ENCODE measurements around the gene NIN.

NIN gene

DNA sequence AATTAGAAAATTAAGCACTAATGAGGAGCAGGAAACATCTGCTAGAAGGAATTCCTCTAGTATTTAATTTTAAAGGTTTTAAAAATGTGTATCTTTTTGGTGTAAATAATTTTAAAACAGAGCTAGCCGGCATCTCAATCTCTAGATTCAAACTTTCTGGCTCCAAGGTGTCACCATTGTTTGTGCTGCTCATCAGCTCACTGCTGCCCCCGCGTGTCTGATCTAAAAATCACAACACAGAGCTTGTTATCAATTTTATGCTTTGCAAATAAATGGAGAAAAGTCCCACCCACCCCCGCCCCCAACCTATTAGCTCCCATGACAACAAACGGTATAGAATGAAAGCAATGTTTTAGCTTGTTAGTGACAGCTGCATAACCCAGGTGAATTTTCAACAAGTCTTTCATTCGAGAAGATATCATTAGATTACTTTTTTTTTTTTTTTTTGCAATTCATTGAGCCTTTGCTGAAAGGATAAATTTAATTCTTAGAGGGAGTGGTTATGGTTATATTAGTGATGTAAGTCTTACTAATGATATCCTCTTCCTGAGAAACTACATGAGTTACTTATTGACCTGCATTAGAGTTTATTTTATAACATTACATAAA is 29.6 kb upstream of the NIN start:
- no peak overlapping the region for H3K4me3 ChIP-seq (ENCODE audit: low read length)
- H3K27ac ChIP-seq (ENCODE audit: low read length): no peak overlapping the region
- WGBS (ENCODE audit: insufficient coverage, insufficient read length): no CpG with 5 or more reads among the region's 6 CpGs
- peaks cover 2% of the 10 kb centered on the region; the same call in 1 of the 2 replicates for H3K4me1 ChIP-seq (ENCODE audit: control insufficient read depth, insufficient read depth, low read length)
- no peaks in the 10 kb centered on the region for H3K9me3 ChIP-seq (ENCODE audit: control insufficient read depth, insufficient read depth, low read length)
- H3K36me3 ChIP-seq (ENCODE audit: control insufficient read depth, insufficient read depth, low read length): no peaks in the 10 kb centered on the region
- DNase-seq (ENCODE audit: low read depth, low spot score): peak; percentile 71
- no peaks in the 10 kb centered on the region for H3K27me3 ChIP-seq (ENCODE audit: control insufficient read depth, insufficient read depth, low read length)

DNA sequence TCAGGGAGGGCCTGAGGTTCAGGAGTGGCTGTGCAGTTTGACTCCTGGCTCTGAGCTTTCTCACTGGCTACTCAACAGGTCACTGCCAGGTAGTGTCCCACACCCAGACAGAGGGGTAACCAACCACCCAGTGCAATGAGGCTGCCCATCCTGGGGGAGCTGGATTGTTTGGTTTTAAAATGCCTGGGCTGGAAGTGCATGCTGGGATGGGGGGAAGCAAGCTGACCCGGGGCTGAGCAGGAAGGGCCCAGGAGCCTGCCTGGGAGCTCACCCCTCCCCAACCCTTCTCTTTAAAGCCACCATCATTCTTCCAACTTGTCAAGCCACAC is 28.3 kb upstream of the NIN start:
- no peak overlapping the region for H3K4me3 ChIP-seq (ENCODE audit: low read length)
- H3K36me3 ChIP-seq (ENCODE audit: control insufficient read depth, insufficient read depth, low read length): no peaks in the 10 kb centered on the region
- no peaks in the 10 kb centered on the region for H3K27me3 ChIP-seq (ENCODE audit: control insufficient read depth, insufficient read depth, low read length)
- no CpG with 5 or more reads among the region's 1 CpG for WGBS (ENCODE audit: insufficient coverage, insufficient read length)
- H3K9me3 ChIP-seq (ENCODE audit: control insufficient read depth, insufficient read depth, low read length): no peaks in the 10 kb centered on the region
- H3K4me1 ChIP-seq (ENCODE audit: control insufficient read depth, insufficient read depth, low read length): peaks cover 2% of the 10 kb centered on the region; the same call in 1 of the 2 replicates
- DNase-seq (ENCODE audit: low read depth, low spot score): no peak
- no peak overlapping the region for H3K27ac ChIP-seq (ENCODE audit: low read length)

DNA sequence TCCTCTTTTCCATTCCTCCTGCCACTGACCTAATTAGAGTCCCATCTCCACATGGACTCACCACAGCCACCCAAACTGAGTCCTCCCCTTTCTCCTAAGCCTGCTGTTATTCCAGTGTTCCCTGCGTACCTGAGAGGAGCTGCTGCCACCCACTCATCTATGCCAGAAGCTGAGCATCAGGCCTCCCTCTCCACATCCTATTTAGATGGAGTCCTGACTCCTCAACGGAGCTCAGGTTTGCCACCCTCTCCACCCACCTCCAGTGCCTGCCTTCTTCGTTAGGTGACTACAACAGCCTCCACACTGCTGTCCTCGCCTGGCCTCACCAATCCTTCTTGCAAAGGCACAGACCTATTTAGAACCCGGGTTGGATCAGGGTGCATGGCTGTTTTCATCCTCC is 25.7 kb upstream of the NIN start:
- no peak for DNase-seq (ENCODE audit: low read depth, low spot score)
- H3K4me3 ChIP-seq (ENCODE audit: low read length): no peak overlapping the region
- H3K27ac ChIP-seq (ENCODE audit: low read length): no peak overlapping the region
- no peaks in the 10 kb centered on the region for H3K9me3 ChIP-seq (ENCODE audit: control insufficient read depth, insufficient read depth, low read length)
- peaks cover 2% of the 10 kb centered on the region; the same call in 1 of the 2 replicates for H3K4me1 ChIP-seq (ENCODE audit: control insufficient read depth, insufficient read depth, low read length)
- no CpG with 5 or more reads among the region's 5 CpGs for WGBS (ENCODE audit: insufficient coverage, insufficient read length)
- no peaks in the 10 kb centered on the region for H3K36me3 ChIP-seq (ENCODE audit: control insufficient read depth, insufficient read depth, low read length)
- no peaks in the 10 kb centered on the region for H3K27me3 ChIP-seq (ENCODE audit: control insufficient read depth, insufficient read depth, low read length)

DNA sequence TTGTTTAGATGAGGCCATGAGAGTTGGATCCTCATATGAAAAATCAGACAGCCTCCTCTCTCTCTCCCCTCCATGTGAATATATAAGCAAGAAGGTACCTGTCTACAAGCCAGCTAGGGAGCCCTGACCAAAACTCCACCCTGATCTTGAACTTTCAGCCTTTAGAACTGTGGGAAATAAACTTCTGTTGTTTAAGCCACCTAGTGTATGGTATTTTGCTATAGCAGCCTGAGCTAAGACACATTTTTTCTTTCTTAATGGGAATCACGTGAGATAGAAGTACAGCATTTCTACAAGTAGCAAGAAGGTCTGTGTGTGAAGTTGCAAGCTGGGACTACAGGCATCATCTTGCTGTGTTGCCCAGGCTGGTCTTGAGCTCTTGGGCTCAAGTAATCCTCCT is 24.6 kb upstream of the NIN start:
- Histone ChIP-seq H3K27me3 (ENCODE audit: control insufficient read depth, insufficient read depth, low read length) (no peaks in the 10 kb centered on the region), H3K36me3 (ENCODE audit: control insufficient read depth, insufficient read depth, low read length) (no peaks in the 10 kb centered on the region), H3K4me1 (ENCODE audit: control insufficient read depth, insufficient read depth, low read length) (peaks cover 2% of the 10 kb centered on the region; the same call in 1 of the 2 replicates), H3K27ac (ENCODE audit: low read length) (no peak overlapping the region), H3K9me3 (ENCODE audit: control insufficient read depth, insufficient read depth, low read length) (no peaks in the 10 kb centered on the region), H3K4me3 (ENCODE audit: low read length) (no peak overlapping the region)
- no peak for DNase-seq (ENCODE audit: low read depth, low spot score)
- no CpG with 5 or more reads among the region's 1 CpG for WGBS (ENCODE audit: insufficient coverage, insufficient read length)

DNA sequence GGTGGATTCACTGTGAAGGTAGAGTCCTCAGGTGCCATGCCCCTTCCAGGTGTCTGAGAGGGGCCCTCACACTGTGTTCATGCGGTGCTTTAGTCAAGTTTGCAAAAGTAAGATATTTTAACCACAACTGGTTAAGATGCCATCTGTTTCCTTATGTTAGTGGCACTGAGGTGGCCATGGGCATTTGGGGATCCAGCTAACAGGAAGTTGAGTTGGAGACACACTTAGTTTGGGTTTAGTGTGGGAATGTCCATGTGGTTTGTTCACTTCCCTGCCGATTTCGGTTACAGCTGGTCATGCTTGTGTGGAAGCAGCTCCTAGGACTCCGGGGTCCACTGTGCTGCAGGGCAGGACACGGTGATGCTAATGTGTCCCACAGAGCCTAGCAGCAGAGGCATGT is 23.6 kb upstream of the NIN start:
- Histone ChIP-seq H3K36me3 (ENCODE audit: control insufficient read depth, insufficient read depth, low read length) (no peaks in the 10 kb centered on the region), H3K27me3 (ENCODE audit: control insufficient read depth, insufficient read depth, low read length) (no peaks in the 10 kb centered on the region), H3K9me3 (ENCODE audit: control insufficient read depth, insufficient read depth, low read length) (no peaks in the 10 kb centered on the region), H3K4me1 (ENCODE audit: control insufficient read depth, insufficient read depth, low read length) (no peaks in the 10 kb centered on the region; the same call in 1 of the 2 replicates), H3K27ac (ENCODE audit: low read length) (no peak overlapping the region), H3K4me3 (ENCODE audit: low read length) (no peak overlapping the region)
- no CpG with 5 or more reads among the region's 5 CpGs for WGBS (ENCODE audit: insufficient coverage, insufficient read length)
- DNase-seq (ENCODE audit: low read depth, low spot score): no peak

DNA sequence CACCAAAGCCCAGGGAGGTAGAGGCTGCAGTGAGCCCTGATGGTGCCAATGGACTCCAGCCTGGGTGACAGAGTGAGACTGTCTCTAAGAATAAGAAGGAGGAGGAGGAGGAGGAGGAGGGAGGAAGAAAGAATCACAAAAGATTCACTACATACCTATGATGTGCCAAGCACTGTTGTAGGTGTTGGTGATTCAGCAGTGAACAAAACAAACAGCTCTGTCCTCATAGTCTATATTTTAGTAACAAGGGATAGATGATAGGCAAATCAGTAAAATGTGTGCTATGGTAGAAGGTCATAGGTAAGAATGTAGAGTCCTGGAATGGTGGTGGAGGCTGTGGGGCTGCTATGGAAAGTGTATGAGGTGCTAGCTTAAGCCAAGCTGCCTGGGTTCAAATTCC is 22.9 kb upstream of the NIN start:
- H3K9me3 ChIP-seq (ENCODE audit: control insufficient read depth, insufficient read depth, low read length): no peaks in the 10 kb centered on the region
- no peak for DNase-seq (ENCODE audit: low read depth, low spot score)
- H3K4me3 ChIP-seq (ENCODE audit: low read length): no peak overlapping the region
- H3K36me3 ChIP-seq (ENCODE audit: control insufficient read depth, insufficient read depth, low read length): no peaks in the 10 kb centered on the region
- H3K27me3 ChIP-seq (ENCODE audit: control insufficient read depth, insufficient read depth, low read length): no peaks in the 10 kb centered on the region
- no peak overlapping the region for H3K27ac ChIP-seq (ENCODE audit: low read length)
- no peaks in the 10 kb centered on the region for H3K4me1 ChIP-seq (ENCODE audit: control insufficient read depth, insufficient read depth, low read length)

DNA sequence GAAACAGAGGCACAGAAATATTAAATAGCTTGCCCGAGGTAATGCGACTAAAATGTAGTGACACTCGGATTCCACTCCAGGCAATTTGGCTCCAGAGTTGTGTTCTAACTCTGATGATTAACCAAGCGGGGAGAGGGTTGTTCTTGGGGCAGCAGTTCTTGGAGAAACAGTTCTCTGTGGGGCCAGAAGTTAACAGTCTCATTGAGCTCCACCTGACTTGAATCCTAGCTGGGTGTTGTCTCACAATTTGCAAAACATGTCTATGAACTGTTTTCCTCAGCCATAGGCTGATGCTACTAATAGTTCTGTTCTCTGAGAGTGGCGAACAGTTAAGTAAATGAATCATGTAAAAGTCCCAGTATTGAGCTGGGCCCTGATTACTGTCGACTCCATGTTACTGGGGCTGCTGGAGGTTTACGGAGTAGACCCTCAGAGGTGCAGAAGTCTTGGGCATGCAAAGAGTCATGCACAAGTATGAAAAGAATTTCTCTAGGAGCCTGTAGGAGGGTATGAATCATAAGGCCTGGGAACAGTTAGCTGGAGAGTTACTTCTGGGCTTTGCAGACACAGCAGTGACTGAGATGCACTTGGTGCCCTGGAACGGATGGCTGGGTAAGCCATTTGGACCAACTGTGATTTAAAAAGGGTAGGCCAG is 15.4 kb upstream of the NIN start:
- Histone ChIP-seq H3K27me3 (ENCODE audit: control insufficient read depth, insufficient read depth, low read length) (no peaks in the 10 kb centered on the region), H3K36me3 (ENCODE audit: control insufficient read depth, insufficient read depth, low read length) (no peaks in the 10 kb centered on the region), H3K4me3 (ENCODE audit: low read length) (no peak overlapping the region), H3K9me3 (ENCODE audit: control insufficient read depth, insufficient read depth, low read length) (no peaks in the 10 kb centered on the region), H3K4me1 (ENCODE audit: control insufficient read depth, insufficient read depth, low read length) (no peaks in the 10 kb centered on the region), H3K27ac (ENCODE audit: low read length) (no peak overlapping the region)
- WGBS (ENCODE audit: insufficient coverage, insufficient read length): no CpG with 5 or more reads among the region's 8 CpGs
- DNase-seq (ENCODE audit: low read depth, low spot score): no peak

DNA sequence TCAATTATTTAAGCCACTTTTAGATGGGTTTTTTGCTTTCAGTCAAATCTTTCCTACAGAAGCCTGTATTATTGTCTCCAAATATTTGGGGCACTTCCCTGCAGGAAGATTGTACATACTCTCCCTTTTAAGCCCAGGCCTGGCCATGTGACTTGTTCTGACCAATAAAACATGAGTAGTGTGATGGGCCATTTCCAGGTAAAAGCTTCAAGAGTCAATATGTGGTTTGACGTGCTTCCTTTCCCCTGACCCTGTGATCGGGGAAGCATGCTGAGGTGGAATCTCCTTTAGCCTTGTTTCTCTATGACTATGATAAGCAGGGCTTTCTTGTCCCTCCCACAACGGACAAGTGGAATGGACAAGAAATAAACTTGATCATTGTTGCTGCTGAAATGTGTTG is 14.2 kb upstream of the NIN start:
- no CpG with 5 or more reads among the region's 3 CpGs for WGBS (ENCODE audit: insufficient coverage, insufficient read length)
- Histone ChIP-seq H3K36me3 (ENCODE audit: control insufficient read depth, insufficient read depth, low read length) (no peaks in the 10 kb centered on the region), H3K4me1 (ENCODE audit: control insufficient read depth, insufficient read depth, low read length) (no peaks in the 10 kb centered on the region), H3K9me3 (ENCODE audit: control insufficient read depth, insufficient read depth, low read length) (no peaks in the 10 kb centered on the region), H3K27ac (ENCODE audit: low read length) (no peak overlapping the region), H3K4me3 (ENCODE audit: low read length) (no peak overlapping the region), H3K27me3 (ENCODE audit: control insufficient read depth, insufficient read depth, low read length) (no peaks in the 10 kb centered on the region)
- no peak for DNase-seq (ENCODE audit: low read depth, low spot score)

DNA sequence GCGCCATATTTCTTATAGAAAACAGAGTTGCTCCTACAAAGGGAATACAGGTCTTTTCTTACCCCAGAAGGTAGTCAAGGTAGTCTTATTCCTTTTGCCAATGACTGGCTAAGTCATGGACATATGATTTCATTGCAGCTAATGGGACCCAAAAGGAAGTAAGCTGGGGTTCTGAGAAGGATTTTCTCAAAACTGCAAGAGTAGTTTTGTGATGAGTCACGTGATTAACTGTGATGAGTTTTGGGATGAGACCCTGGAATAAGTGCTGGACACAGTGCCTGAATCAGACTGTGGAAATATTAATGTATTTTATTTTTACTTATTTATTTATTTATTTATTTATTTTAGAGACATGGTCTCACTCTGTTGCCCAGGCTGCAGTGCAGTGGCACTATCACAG is 13.4 kb upstream of the NIN start:
- Histone ChIP-seq H3K27me3 (ENCODE audit: control insufficient read depth, insufficient read depth, low read length) (no peaks in the 10 kb centered on the region), H3K4me3 (ENCODE audit: low read length) (no peak overlapping the region), H3K9me3 (ENCODE audit: control insufficient read depth, insufficient read depth, low read length) (no peaks in the 10 kb centered on the region), H3K36me3 (ENCODE audit: control insufficient read depth, insufficient read depth, low read length) (no peaks in the 10 kb centered on the region), H3K27ac (ENCODE audit: low read length) (no peak overlapping the region), H3K4me1 (ENCODE audit: control insufficient read depth, insufficient read depth, low read length) (no peaks in the 10 kb centered on the region)
- no peak for DNase-seq (ENCODE audit: low read depth, low spot score)
- WGBS (ENCODE audit: insufficient coverage, insufficient read length): no CpG with 5 or more reads among the region's 2 CpGs

DNA sequence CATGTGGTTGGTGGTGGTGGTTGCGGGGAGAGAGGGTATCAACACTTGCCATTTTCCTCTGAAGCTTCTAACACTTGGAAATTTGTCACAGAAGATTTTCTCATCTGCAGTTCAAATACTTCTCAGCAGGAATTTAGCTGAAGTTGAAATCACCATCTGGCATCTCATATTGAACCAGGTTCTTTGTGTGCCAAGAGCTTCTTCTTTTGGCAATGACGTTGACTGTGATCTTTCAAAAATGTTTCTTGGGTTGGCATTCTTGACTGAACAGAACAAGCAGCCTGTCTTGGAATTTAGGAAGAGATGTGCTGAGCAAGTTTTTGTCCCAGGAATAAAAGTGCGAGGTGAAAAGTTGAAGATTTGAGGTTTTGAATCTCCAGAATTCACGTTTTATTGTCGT is 8.7 kb upstream of the NIN start:
- WGBS (ENCODE audit: insufficient coverage, insufficient read length): no CpG with 5 or more reads among the region's 5 CpGs
- Histone ChIP-seq H3K4me3 (ENCODE audit: low read length) (no peak overlapping the region), H3K27ac (ENCODE audit: low read length) (no peak overlapping the region), H3K9me3 (ENCODE audit: control insufficient read depth, insufficient read depth, low read length) (no peaks in the 10 kb centered on the region), H3K4me1 (ENCODE audit: control insufficient read depth, insufficient read depth, low read length) (no peaks in the 10 kb centered on the region), H3K36me3 (ENCODE audit: control insufficient read depth, insufficient read depth, low read length) (no peaks in the 10 kb centered on the region), H3K27me3 (ENCODE audit: control insufficient read depth, insufficient read depth, low read length) (no peaks in the 10 kb centered on the region)
- DNase-seq (ENCODE audit: low read depth, low spot score): no peak

DNA sequence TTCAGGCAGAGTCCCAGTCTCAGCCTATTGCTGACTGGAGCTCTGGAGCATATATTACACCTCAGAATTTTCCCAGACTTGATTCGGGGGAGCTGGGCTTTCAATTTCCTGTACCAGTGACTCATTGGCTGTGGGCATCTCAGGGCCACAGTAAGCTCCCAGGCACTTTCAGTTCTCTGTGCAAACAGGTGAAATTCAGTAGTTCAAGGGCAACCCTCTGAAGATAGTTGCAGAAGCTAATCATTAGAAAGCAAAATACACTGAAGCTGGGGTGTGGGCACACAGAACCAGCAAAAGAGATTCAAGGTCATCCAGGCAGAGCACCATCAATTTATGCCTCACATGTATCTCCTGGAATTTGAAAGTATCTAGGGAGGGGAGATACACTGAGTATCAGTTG is 8.1 kb upstream of the NIN start:
- no peak overlapping the region for H3K27ac ChIP-seq (ENCODE audit: low read length)
- H3K4me1 ChIP-seq (ENCODE audit: control insufficient read depth, insufficient read depth, low read length): no peaks in the 10 kb centered on the region
- no peaks in the 10 kb centered on the region for H3K27me3 ChIP-seq (ENCODE audit: control insufficient read depth, insufficient read depth, low read length)
- no peaks in the 10 kb centered on the region for H3K9me3 ChIP-seq (ENCODE audit: control insufficient read depth, insufficient read depth, low read length)
- no CpG with 5 or more reads among the region's 1 CpG for WGBS (ENCODE audit: insufficient coverage, insufficient read length)
- DNase-seq (ENCODE audit: low read depth, low spot score): no peak
- H3K4me3 ChIP-seq (ENCODE audit: low read length): no peak overlapping the region
- no peaks in the 10 kb centered on the region for H3K36me3 ChIP-seq (ENCODE audit: control insufficient read depth, insufficient read depth, low read length)
